Measurements from ENCODE around the gene RBM42. TPM values are rescaled to one million over a fixed set of nuclear protein-coding genes. Genes with fewer than 3 reads are reported as not detected.

Gene RBM42
- total and polyA plus RNA-seq, 12 donors = 23.9 to 107 (median 77.6) TPM

GRCh38 chr19:35655600-35655999 lies 26.8 kb downstream of the RBM42 start:
- WGBS, 4 donors = 88 to 96% (median 95%) methylated on average over 4 of the region's 4 CpGs
- no peaks in the 10 kb centered on the region for H3K27me3 ChIP-seq
- H3K4me1 ChIP-seq (replicated peaks in 1 of 2) = no peaks in the 10 kb centered on the region
- no peaks in the 10 kb centered on the region for H3K9me3 ChIP-seq (replicated peaks in 1 of 3)
- no peak for DNase-seq
- peaks cover 0 to 88% of the 10 kb centered on the region in 2 donors for H3K36me3 ChIP-seq (replicated peaks in 1 of 2)
- intact Hi-C loops (cut with DNase I) = no loop called here
- H3K4me3 ChIP-seq = no peak overlapping the region
- TF ChIP-seq CTCF (IDR thresholded peaks at IDR 0.05) (no peak), POLR2A (IDR thresholded peaks at IDR 0.05) (no peak)
- H3K27ac ChIP-seq = no peak overlapping the region

- no peak for TF ChIP-seq CTCF (IDR thresholded peaks at IDR 0.05)
- no peak for TF ChIP-seq POLR2A (IDR thresholded peaks at IDR 0.05)
- DNase-seq = no peak
- Histone ChIP-seq H3K4me3 (no peak overlapping the region), H3K27ac (no peak overlapping the region), H3K9me3 (replicated peaks in 1 of 3) (no peaks in the 10 kb centered on the region), H3K27me3 (no peaks in the 10 kb centered on the region), H3K36me3 (replicated peaks in 1 of 2) (peaks cover 0 to 83% of the 10 kb centered on the region in 2 donors), H3K4me1 (replicated peaks in 1 of 2) (no peaks in the 10 kb centered on the region)
- 83 to 96% (median 94%) methylated on average over 3 to 6 of the region's 6 CpGs for WGBS, 4 donors
- intact Hi-C loops (cut with DNase I) = no loop called here
Observed at GRCh38 chr19:35656700-35657099, 27.9 kb downstream of the RBM42 start.

GRCh38 chr19:35657904-35658700 lies 29.3 kb downstream of the RBM42 start:
- Histone ChIP-seq H3K4me3 (no peak overlapping the region), H3K27ac (no peak overlapping the region), H3K4me1 (replicated peaks in 1 of 2) (no peaks in the 10 kb centered on the region), H3K36me3 (replicated peaks in 1 of 2) (peaks cover 0 to 72% of the 10 kb centered on the region in 2 donors), H3K27me3 (no peaks in the 10 kb centered on the region), H3K9me3 (replicated peaks in 1 of 3) (no peaks in the 10 kb centered on the region)
- WGBS, 4 donors = 89 to 91% (median 90%) methylated on average over 15 of the region's 15 CpGs
- intact Hi-C loops (cut with DNase I) = no loop called here
- TF ChIP-seq POLR2A (IDR thresholded peaks at IDR 0.05) = no peak
- peak in 1 of 6 experiments; percentile 11 for TF ChIP-seq CTCF (IDR thresholded peaks at IDR 0.05)
- no peak for DNase-seq

GRCh38 chr19:35661995-35662340 lies 33.1 kb downstream of the RBM42 start:
- Histone ChIP-seq H3K9me3 (replicated peaks in 1 of 3) (no peaks in the 10 kb centered on the region), H3K27me3 (no peaks in the 10 kb centered on the region), H3K27ac (no peak overlapping the region), H3K4me1 (replicated peaks in 1 of 2) (no peaks in the 10 kb centered on the region), H3K4me3 (no peak overlapping the region), H3K36me3 (replicated peaks in 1 of 2) (peaks cover 0 to 36% of the 10 kb centered on the region in 2 donors)
- intact Hi-C loops (cut with DNase I) = no loop called here
- DNase-seq = no peak
- TF ChIP-seq CTCF (IDR thresholded peaks at IDR 0.05) = no peak
- TF ChIP-seq POLR2A (IDR thresholded peaks at IDR 0.05) = no peak
- WGBS, 4 donors = 90 to 98% (median 97%) methylated on average over 6 of the region's 6 CpGs
